GM21360 (cell line): ENCODE data around the gene TMEM183A.

ENCODE experiments used
- ATAC-seq: cut with Tn5 transposase; IDR thresholded peaks from one replicate; pipeline ENCODE4 v1.9.1; 2021; ENCODE audit warnings: mild to moderate bottlenecking, moderate library complexity; ENCODE audit not compliant: unreplicated experiment

TMEM183A gene

DNA sequence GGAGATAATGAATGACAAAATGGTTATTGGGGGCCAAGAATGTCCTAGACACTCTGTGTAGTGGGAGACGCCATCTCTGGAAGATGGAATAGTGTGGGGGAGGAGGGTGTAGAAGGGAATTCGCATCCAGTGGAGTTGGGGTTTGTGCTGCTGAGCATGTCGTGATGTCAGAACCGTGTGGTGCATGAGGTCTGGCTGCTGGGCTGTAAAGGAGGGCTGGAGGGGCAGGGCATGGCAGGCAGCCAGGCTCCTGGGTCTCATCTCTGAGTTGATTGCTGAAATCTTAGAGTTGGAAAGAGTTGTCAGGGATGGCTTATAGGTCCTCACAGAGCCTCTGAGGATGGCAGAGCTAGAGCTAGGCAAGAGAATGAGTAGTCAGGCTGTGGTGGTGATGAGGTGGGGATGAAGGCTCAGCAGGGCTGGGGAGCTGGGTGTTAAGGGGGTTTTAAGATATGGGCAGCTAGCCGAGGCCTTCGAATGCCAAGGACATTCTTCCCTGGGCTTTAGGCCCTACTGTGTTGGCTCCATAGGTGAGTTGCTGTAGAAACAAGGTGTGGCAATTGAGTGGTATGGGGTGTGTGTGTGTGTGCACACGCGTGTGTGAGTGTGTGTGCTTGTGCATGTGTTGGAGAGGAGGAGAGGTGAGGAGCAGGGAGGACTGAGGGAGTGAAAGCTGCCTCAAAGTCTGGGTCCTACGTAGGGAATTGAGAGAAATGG is 21.1 kb downstream of the TMEM183A start:
- ATAC-seq: no peak

DNA sequence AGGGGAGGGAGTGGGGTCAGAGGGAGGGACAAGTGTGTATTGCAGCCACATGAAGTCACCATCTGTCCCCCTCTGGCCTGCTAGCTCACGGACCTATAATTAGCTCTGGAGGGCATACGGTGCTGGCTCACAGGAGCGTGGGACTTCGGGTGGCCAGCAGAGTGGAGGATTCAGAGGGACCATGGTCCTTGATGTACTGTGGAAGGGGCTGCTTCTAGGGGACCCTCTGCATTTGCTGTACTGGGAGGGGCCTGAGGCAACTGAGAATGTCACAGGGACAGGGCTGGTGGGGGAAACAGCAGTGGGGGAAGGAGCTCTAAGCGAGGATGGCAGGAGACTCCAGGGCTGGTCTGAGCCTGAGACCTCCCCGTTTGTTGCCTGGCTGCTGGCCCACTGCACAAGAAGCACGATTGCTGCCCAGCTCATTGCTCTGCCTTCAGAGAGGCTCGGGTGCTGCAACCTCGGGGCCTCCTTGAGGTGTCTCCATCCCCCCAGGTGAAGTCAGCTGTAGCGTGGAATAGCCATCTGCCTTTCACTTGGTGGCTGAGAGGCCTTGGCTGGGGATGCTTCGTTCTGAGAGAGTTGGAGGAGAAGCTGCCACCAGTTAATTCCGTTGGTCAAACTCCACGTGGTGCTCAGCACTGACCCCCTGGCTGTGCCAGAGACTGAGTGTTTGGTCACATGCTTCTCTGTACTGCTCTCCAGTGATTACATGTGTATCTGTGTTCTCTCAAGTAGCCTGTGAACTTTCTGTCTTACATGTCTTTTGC is 21.8 kb downstream of the TMEM183A start:
- no peak for ATAC-seq

DNA sequence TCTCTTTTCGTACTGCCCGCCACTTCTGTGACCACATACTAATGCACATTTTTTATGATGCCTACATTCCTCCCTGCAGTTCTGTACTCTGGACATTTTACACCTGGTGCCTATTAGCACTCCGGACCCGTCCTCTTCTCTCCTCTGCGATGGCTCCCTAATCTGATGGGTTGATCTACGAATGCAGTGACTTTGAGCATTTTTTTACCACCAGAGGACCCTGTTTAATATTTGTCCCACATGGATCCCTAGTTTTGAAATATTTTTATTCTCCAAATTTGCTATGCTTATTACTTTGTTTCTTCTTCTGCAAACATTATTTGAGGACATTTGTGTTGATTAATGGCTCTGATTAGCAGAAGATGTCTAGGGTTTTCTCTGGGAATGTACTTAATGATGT is 24.3 kb downstream of the TMEM183A start:
- no peak for ATAC-seq

DNA sequence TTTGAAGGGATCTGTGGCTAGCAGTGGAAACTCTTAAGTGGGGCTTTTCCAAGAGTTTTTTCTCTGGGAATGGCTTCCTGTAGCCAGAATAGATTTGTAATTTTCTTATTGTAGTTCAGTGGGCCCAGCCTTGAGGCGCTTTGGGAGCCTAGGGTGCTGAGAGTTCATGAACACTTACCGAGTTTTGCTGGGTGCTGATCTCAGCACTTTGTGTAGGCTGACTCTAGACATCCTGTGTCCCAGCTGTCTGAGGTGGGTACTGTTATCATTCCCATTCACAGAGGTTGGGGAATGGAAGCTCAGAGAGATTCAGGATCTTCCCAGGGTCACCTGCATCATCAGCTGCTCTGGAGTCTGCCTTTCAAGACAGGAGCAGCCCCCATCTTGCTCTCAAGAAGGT is 26.1 kb downstream of the TMEM183A start:
- ATAC-seq: no peak

DNA sequence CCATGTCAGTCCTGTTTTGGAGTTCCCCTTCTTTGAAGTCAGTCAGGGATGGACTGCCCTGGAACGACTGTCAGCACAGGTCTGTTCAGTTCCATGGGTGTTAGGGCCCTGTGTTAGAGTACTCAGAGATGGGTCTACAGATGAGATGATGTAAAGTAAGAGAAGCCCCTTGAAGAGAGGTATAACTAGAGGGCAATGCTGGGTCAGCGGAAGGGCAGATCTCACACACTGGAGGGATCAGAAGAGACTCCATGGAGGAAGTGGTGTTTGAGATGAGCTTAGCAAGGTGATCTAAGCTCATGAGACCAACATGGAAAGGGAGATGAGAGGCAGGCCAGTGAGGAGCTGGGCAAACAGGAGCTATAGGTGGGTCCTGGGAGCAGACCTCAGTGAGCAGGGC is 26.7 kb downstream of the TMEM183A start:
- ATAC-seq: no peak

DNA sequence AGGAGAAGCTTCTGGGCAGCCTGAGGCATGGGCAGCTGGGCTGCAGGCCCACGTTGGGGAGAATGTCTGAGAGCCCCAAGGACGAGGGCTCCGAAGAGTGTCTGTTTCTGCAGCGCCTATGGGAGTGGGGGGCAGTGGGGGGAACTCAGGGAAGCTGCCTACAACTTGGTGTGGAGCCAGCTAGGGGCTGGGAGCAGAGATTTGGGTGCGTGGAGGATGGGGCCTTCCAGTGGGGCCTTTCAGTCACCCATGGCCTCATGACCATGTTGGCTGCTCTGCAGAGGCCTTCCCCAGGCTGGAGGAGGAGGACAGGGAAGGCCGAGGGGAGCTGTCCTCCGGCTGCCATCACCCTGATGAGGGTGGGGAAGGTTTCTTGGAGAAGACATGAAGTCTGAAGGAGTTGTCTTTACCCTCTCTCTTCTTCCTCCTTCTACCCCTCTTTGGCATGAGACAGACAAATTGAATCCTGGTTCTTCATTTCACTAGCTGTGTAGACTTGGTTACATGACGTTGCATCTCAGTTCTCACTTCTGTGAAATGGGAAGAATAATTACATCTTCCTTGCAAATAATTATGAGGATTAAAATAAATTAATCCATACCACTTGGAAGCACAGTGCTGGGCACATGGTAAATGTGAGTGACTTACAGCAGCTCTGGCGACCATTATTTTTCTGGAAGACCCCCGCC is 27.4 kb downstream of the TMEM183A start:
- ATAC-seq: no peak

DNA sequence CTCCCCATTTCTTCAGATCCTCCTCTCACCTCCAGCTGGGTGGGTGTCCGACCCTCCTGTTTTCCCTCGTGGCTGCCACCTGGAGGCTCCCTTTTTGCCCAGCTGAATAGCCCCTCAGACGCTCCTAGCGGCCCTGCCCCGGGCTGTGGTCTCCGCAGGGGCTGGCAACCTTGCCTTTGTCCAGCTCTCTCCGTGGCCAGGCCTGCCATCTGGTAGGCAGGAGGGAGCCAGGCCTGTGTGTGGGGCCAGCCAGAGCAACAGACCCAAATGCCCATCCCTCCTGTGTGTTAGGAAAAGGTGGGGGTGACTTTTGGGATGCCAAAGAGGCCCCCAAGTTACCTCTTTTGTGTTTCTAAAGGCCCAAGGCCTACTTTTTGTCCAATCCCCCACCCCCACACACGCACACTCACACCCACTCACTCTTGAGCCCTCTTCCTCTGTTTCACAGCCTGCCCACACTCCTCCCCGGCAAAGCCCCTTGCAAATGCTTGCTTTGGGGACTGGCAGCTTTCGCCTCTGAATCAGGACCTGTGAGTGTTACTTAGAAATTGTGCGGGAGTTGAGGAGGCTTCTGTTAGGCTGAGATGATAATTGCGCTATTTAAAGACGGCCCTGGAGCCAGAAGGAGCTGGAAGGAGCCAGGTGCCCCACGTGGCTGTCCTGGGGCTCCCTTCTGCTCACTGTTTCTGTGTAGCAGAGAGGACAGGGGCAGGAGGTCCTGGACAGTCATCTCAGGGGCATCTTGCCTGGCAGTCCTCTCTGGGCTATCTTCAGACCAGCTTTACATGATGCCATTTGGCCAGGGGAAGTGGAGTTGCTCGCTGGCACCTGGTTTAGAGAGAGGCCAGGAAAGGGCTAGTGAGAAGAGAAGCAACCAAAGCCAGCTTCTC is 28.2 kb downstream of the TMEM183A start:
- ATAC-seq: no peak

DNA sequence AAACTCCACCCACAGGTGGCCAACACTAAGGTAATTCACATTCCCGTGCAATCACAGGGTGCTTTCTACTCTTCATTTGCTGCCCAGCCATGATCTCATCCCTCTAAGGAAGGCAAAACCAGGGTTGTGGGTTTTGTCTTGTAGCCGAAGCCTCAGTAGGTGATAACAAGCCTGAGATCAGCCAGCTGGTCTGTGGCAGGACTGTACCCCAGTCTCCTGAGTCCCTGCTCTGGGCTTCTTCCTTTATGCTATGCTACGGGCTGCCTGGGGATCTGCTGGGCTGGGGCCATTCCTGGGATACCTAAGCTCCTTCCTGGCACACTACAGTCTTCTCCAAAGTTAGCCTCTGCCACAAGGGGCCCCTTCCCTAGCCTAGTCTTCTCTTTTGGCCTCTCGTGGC is 29.0 kb downstream of the TMEM183A start:
- ATAC-seq: no peak

DNA sequence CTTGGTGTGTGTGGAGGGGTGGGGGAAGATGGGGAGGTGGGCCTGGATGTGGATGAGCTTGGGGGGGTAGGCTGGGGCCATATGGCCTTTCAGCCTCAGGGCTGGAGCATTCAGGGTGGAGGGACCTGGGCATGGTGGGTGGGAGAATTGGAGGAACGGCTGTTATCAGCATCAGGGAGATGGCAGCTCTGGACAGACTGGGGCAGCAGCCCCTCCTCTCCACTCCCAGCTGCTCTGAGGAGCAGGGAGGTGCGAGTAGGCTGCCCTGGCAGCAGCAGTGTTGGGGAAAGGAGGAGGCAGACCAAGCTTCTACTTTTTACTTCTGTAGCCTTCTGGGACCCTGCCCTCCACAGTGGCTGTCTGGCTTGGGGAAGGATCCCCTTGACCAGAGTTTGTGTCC is 29.4 kb downstream of the TMEM183A start:
- ATAC-seq: no peak

DNA sequence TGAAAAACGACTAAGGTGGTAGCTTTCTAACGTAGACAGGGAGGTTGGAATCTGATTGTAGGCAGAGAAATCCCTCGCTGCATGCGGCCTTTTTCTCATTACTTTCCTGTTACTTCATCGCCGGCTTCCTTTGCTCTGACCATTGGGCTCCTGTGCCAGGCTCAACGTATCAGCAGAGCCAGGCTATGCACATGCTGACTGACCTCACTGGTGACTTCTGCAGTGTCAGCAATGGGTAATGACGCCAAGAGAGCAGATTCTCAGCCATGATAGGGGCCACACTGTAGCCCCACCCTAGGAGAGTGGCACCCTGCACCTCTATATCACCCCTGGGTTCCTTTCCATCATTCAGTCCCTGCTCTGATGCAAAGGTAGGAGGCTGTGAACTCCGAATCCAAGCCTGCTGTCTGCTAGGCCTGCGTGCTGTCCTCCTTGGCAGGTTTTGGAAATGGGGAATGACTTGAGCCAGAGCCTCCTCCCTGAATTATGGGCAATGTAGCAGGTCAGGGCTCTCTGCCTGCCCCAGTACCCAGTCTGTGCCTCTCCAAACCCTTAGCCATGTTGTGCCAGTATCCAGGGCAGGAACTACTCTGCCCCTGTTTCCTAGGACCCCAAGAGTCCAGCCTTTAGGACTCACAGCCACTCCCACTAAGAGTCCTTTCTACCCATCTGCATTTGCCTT is 30.5 kb downstream of the TMEM183A start:
- ATAC-seq: no peak

DNA sequence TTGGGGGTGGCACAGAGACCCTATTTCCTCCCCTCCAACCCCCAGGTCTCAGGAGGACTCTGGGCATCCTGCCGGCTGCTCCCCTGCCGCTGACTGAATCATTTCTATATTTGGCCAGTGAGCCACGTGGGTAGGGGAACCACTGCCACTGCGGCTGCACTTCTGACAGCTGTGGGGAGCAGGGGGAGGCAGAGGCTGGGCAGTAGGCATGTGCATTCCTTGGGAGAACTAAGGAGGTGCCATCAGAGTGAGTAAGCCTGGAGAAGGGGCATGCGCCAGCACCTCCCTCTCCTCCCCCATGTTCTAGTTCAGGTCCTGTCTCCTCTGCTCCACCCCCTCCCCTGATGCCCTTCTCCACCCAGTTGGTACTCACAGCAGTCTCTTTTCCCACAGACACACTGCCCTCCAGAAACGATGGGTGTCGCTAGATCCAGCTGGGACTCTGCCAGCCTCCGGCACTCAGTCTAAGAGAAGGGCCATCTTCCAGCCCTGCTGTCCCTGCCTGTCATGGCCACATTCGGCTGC is 31.1 kb downstream of the TMEM183A start:
- no peak for ATAC-seq

DNA sequence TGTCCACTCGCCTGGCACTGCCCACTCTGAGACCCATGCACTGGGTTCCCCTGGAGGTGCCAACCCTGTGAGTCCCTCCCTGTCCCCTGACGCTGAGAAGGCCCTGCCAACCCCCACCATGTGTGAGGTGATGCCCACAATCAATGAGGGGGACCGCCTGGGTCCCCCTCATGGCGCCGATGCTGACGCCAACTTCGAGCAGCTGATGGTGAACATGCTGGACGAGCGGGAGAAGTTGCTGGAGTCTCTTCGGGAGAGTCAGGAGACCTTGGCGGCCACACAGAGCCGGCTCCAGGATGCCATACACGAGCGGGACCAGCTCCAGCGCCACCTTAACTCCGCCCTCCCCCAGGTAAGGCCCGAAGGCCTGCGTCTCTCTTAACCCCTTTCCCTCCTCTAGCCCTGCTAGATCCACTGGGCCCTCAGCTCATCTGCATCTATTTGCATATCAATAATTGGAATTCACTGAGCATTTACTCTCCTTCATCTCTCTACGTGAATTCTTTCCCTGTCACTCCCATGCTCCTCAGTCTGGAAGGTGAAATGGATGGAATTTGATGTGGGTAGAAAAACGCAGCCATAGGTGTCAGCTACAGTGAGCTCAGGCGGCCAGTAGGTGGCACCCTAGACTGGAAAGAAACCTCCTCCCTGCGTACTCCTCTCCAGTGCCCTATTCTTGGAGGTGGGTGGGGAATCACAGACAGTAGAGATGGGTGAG is 31.9 kb downstream of the TMEM183A start:
- no peak for ATAC-seq

DNA sequence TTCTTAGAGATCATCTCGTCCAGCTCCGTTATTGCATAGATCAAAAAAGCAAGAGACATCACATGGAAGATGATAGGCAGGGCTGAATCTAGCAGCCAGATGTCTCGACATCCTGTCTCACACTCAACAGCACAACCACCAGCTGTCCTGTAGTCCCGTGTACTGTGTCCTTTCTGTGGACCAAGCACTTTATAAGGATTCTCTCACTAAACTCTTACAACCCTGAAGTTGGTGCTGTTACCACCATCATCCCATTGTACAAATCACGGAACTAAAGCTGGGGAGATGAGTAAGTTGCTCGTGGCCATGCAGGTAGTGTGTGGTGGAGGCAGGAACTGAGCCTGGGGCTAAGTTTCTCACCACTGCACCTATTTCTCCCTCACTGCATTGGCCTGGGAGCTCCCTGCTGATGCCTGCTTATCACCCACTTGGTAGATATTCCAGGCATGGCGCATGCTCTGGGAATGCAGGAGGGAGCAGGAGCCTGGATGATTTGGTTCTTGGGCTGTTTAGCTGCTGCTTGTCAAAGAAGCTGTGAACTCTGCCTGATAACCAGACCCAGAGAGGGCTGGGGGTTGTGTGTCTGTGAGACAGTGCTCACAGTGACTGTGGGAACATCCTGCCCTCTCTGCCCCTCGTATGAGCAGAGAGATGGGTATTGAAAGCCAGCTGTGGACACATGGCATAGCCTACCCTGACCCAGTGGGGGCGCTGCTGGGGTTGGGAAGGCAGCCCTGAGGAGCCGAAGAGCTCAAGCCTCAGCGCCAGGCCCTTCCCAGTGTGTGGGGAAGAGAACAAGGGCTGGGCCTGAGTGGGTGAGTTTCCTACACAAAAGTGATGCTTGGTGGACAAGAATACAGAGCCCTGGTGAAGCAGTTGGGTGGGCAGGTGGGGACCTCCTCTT is 32.7 kb downstream of the TMEM183A start:
- ATAC-seq: no peak

DNA sequence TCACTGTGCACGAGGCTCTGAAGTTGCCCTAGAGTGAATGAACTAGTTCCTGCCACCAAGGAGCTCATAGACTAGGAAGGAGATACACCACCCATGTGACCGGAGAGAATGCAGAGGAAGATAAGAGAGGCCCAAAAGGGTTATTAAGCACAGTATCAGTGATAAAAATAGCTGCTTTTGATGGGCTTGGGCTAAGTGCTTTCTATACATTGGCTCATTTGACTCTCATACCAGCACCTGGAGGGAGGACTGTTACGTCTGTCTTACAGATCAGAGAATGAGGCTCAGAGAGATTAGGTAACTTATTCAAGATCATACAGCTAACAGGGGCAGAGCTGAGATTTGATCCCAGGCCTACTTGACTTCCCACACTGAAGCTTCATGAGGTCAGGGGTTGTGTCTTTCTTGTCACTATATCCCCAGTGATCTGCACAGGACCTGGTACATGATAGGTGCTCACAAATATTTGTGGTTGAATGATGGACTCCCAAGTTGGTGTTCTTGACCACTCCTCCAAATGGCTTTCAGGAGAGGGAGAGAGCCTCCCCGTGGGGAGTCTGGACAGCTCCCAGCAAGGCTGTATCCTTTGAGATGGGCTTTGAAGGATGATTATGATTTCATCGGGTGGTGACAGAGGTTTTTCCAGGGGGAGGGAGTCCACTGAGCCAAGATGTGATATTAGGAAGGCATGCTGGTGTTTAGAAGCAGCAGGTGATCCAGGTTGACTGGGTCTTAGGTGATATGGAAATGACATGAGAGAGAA is 33.5 kb downstream of the TMEM183A start:
- ATAC-seq: no peak

DNA sequence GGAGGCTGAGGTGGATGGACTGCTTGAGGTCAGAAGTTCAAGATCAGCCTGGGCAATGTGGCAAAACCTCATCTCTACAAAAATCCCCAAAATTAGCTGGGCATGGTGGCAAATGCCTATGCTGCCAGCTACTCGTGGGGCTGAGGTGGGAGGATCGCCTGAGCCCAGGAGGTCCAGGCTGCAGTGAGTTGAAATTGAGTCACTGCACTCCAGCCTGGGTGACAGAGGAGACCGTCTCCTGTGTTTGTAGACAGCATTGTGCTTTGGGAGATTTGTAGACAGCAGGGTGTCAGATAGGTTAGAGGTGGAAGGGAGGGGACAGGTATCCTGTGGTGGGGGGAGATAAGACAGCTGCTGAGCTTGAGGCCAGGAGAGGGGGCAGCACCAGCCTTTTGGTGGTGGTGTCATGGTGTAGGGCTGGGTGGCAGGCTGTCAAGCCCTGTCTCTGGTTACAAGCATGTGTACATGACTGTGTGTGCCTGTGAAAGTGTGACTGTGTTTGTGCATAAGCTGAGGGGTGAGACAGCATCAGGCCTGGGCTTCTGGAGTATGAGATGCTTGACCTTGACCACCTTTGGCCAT is 34.3 kb downstream of the TMEM183A start:
- ATAC-seq: no peak

DNA sequence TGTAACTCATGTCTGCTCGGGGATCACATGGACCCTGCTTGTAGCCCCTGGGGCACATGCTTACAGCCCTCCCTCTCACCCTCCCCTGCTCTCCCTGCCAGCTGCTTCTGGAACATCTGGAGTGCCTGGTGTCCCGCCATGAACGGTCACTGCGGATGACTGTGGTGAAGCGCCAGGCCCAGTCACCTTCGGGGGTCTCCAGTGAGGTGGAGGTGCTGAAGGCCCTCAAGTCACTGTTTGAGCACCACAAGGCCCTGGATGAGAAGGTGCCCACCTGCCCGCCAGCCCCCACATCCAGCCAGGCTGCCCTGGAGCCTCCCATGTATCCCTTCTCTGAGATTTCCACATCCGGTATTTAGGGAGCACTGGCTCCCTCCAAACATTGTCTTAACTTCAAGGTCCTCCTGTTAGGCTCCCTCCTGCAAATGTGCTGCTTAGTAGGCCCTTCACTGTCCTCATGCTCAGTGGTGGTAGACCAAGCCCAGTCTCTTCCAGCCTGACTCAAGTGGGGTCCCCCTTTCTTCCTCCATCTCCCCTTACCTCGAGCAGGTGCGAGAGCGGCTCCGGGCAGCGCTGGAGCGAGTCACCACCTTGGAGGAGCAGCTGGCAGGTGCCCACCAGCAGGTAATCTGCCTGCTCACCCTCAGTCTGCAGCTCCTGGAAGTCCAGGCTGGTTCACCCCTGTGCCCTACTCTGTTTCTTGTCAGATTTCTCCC is 36.8 kb downstream of the TMEM183A start:
- no peak for ATAC-seq
